Subcutaneous adipose tissue (tissue), 4 donors: ENCODE data around the gene TRIOBP. TPM values are rescaled to one million over a fixed set of nuclear protein-coding genes. Genes with fewer than 3 reads are reported as not detected.

Source experiments
- total RNA-seq, 4 donors: library from RNA; depleted of rRNA; stranded (reverse); fragments of >200 nt; gene quantifications; one replicate each; pipeline ENCODE4 v1.1.0, GENCODE V29; 2016
- TF ChIP-seq, protein P1 (sequence below): fragments of 450-650 bp; IDR thresholded peaks from one replicate; pipeline ENCODE4 v1.5.1; 2016; ENCODE audit warnings: low read depth, mild to moderate bottlenecking, control low read depth, antibody characterized with exemption, moderate library complexity

The TRIOBP gene
- total RNA-seq, 4 donors from 2014 or later: 46.6 to 160 (median 77.6) TPM

DNA sequence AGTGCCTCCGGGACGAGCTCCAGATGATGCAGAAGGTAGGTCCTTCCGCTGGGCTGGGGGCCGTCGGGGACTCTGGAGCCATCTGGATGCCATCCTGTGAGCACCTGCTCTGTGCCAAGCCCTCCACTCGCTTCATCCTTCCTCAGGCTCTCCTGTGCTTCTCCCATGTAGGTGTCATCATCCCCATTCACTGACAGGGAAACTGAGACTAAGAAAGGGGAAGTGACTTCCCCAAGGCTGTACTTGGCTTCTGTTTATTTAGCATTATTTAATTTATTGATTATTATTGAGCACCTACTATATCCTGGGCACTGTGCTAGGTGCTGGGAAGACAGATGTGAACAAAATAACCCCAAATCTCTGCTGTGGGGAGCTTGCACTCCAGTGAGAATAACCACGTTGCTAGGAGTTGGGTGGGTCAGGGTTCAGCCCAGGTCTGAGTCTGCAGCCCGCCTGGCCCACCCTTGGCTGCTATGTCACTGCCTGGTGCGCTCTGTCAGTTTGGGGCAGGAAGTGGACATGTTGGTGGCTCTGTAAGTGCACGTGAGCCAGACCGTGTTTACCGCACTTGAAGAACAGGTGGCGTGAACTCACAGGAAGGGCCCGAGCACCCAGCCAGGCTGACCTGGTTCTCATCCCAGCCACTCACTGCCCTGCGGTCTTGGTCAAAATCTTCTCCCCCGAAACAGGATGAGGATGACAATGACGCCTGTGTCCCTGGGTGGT, 75.0 kb downstream of the TRIOBP start:
- TF ChIP-seq, protein P1, sequence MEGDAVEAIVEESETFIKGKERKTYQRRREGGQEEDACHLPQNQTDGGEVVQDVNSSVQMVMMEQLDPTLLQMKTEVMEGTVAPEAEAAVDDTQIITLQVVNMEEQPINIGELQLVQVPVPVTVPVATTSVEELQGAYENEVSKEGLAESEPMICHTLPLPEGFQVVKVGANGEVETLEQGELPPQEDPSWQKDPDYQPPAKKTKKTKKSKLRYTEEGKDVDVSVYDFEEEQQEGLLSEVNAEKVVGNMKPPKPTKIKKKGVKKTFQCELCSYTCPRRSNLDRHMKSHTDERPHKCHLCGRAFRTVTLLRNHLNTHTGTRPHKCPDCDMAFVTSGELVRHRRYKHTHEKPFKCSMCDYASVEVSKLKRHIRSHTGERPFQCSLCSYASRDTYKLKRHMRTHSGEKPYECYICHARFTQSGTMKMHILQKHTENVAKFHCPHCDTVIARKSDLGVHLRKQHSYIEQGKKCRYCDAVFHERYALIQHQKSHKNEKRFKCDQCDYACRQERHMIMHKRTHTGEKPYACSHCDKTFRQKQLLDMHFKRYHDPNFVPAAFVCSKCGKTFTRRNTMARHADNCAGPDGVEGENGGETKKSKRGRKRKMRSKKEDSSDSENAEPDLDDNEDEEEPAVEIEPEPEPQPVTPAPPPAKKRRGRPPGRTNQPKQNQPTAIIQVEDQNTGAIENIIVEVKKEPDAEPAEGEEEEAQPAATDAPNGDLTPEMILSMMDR: no peak

DNA sequence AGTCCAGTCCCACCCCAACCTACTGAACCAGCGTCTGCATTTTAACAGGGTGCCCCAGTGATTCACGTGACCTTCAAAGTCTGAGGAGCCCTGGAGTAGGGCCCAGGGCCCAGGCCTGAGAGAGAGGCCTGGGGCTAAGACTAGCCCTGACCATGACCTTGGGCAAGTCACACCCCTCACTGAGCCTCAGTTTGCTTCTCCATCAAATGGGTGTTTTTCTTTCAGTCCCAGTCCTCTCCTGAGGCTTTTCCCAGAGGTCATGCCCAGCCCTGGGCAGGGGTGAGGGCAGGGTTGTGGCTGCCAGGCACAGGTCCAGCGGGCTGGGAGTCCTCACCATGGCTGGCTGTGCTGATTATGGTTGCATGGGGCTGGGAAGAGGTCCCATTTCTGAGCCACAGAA, 77.9 kb downstream of the TRIOBP start:
- TF ChIP-seq, protein P1: no peak

DNA sequence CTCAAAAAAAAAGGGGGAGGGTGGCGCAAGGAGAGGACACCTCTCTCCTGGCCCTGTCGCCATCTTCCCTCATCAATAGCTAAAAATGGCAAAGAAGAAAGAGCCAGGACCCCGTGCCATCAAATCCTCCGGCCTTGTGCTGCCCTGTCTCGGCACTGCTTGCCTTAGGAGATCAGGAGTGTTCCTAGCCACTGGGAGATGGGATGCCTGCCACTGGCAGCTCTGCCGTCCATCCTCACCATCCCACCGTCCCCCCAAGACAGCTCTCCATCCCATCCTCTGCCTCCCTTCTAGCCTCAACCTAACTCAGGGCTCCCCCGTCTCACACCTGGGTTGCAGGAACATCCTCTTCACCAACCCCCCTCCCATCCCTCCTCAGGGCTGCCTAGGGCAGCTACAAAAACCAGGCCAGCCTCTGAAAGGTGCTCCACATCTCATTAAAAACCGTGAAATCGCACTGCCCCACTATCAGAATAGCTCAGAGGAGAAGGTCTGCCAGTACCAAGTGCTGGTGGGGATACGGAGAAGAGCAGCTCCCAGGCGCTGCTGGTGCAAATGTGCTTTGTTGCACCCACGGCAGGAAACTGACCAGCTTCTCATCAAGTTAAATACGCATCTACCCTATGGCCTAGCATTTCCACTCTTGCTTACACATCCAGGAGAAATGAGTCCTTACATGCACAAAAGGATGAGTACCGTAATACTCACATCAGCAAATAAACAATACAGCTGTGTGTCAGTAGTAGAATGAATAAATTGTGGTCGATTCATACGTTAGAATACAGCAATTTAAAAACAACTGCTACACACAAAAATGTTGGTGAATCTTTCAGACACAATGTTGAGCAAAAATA, 79.2 kb downstream of the TRIOBP start:
- TF ChIP-seq, protein P1: no peak

DNA sequence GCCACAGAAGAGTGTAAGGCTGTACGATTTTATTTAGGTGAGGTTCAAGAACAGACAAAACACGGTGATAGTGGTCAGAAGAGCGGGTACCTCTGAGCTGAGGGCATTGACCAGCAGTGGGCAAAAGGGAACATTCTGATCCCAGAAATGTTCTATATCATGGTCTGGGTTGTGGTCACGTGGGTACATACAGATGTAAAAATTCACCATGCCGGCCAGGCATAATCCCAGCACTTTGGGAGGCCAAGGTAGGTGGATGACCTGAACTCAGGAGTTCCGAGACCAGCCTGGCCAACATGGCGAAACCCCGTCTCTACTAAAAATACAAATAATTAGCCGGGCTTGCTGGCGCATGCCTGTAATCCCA, 79.8 kb downstream of the TRIOBP start:
- TF ChIP-seq, protein P1: no peak

DNA sequence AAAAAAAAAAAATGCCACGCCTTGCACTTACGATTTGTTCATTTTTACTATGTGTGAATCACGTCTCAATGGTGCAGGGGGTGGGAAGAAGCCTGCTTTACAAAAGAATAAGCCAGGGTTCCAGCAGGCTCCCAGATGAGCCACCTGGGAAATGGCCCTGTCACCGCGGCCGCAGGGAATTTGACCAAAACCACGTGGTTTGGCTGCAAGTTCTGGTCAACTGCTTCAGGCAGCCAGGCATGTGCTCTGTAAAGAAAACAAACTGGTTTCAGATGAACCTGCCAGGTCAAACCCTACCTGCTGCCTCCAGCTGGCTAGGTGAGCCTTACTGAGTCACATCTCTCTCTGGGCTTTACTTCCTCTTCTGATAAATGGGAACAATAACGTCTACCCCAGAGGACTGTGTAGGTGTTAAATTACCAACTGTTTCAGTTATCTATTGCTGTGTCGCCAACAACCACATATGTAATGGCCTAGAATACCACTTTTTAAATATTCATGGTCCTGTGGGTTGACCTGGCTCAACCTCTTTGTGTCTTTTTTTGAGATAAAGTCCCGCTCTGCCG, 80.4 kb downstream of the TRIOBP start:
- TF ChIP-seq, protein P1: no peak

DNA sequence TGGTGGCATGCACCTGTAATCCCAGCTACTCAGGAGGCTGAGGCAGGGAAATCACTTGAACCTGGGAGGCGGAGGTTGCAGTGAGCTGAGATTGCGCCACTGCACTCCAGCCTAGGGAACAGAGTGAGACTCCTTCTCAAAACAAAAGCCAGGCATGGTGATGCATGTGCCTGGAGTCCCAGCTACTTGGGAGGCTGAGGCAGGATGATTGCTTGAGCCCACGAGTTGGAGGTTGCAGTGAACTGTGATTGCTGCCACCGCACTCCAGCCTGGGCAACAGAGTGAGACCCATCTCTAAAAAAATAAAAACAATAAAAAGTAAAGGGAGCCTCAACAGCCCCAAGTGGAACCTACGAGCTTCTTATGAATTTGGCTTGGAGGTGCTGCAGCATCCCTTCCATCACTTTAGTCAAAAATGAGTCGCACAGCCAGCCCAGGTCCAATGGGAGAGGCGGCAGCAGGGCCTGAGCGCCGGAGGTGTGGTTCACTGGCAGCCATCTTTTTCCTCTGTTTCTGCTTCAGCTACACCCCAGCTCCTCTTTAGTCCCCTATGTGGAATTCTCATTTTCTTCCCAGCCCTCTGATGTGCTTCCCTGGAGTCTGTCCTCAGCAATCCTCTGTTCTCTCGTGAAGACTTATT, 81.6 kb downstream of the TRIOBP start:
- TF ChIP-seq, protein P1: no peak
